ENCODE data around the gene ITGB8.

The ITGB8 gene

GRCh38 chr7:20417675-20418382 is 87.1 kb downstream of the ITGB8 start:
- DNase-seq (ENCODE audit: low spot score), result no peak

GRCh38 chr7:20424500-20424899 is 93.8 kb downstream of the ITGB8 start:
- DNase-seq (ENCODE audit: low spot score), result no peak

DNA sequence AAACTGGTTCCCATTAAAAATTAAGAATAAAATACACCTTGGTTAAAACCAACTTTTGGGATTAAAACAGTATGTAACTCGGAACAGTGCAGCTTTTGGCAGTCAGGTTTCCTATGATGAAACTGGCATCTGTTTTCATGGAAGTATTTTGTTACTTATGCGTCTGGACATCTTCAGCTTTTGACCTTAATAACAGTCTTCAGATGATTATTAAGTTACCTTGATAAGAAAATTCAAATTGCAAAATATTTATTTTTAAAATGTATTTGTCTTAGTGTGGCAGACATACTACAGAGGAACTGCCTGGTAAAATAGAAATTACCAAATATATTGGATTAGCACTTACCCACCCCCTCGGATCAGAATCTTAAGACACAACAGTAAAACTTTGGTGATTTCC is 100.0 kb downstream of the ITGB8 start:
- DNase-seq (ENCODE audit: low spot score), result no peak

GRCh38 chr7:20431146-20431545 is 100.4 kb downstream of the ITGB8 start:
- DNase-seq (ENCODE audit: low spot score), result no peak

DNA sequence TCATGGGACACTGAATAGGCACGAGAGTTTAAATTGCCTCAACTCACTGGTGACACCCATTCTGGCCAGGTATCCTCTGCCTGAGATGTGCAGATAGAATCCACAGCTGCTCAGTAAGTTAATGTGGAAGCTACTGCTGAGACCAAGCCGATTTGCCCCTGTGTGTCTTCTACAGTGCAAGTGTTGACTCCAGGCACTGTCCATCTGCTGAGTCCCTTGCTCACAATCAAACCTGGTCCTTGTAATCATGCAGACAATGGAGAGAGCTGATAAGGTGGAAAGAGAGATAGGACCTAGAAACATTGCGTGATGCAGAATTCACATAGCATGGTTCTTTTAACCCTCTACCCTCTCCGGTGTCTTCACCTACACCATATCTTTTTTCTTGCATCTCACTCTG is 101.4 kb downstream of the ITGB8 start:
- DNase-seq (ENCODE audit: low spot score), result no peak

- DNase-seq (ENCODE audit: low spot score), result no peak
These were observed 104.6 kb downstream of the ITGB8 start for GRCh38 chr7:20435305-20435704.

- DNase-seq (ENCODE audit: low spot score), result no peak
These were observed 107.5 kb downstream of the ITGB8 start for GRCh38 chr7:20438248-20438647.

DNA sequence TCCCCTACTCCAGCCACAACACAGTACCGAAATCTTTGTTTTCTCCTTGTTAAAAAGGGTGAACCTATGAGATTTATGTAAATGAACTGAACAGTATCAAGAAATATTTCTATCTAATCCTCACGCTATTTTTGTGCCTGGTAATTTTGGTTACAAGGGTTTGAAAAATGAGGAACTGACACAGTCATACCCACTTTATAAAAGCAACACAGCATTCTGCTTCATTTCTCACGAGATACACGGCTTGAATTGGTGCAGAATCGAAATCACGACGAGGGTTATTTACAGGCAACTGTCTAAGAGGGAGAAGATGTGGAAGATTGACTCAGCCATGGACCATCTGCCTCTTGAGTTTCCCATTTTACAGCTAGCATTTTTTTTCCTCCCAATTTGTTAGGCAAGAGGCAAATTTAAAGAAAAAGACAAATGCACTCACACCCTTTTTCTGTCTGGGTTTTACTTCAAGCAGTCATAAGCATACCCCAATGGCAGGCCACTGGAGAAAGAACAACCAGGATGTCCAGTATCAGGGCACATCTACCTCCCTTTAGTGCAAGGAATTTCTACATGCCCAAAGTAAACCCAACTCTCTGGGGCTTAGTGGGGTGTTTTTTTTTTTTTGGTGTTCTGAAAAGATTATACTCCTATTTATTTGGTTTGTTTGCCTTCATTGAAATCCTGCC is 108.1 kb downstream of the ITGB8 start:
- no peak for DNase-seq (ENCODE audit: low spot score)

DNA sequence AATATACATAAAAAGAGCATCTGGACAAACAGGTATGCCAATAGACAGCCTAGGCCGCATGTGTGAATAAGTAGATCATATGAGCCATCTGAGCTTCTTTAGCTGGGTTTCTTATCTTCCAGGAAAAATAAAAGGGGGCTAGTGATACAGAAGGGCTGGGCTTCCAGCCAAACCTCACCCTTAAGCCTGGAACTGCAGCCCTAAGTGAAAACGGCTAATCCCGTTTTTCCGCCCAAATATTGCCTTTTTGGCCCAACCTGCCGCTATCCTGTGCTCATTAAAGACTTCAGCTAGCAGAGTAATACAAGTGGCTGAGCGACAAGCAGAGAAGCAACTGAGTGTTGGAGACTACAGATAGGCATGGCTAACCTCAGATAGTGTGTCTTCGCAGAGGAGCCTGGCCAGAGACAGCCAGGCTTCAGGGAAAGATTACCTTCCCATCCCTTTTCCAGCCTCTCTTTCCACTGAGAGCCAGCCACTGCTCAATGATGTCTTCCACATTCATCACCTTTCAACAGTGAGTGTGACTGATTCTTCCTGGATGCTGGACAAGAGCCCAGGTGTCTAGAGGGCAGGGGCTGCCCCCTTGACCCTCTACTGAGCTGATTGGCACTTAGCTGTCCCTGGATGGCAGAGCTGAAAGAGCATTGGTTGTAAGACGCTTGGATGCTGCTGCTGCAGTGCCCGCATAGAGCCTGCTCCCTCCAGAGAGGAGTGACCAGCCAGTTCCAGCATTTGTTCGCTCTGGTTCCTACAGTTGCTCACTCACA is 108.9 kb downstream of the ITGB8 start:
- no peak for DNase-seq (ENCODE audit: low spot score)

GRCh38 chr7:20440472-20441105 is 109.9 kb downstream of the ITGB8 start:
- DNase-seq (ENCODE audit: low spot score), result peak; percentile 67

GRCh38 chr7:20441346-20441745 is 110.6 kb downstream of the ITGB8 start:
- DNase-seq (ENCODE audit: low spot score), result no peak

- DNase-seq (ENCODE audit: low spot score), result no peak
These were observed 111.3 kb downstream of the ITGB8 start for GRCh38 chr7:20441991-20442441.

DNA sequence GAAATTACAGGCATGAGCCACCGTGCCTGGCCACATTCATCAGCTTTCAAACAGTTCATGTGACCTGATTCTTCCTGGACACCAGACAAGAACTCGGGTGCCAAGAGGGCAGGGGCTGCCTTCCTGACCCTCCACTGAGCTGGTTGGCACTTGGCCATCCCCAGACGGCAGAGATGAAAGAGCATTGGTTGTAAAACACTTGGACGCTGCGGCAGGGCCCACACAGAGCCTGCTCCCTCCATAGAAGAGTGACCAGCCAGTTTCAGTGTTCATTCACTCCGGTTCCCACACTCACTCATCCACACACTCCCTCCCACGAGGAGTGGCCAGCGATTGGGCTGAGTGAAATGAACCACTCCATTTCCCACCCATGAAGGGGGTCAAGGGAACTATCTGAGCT is 112.3 kb downstream of the ITGB8 start:
- no peak for DNase-seq (ENCODE audit: low spot score)

DNA sequence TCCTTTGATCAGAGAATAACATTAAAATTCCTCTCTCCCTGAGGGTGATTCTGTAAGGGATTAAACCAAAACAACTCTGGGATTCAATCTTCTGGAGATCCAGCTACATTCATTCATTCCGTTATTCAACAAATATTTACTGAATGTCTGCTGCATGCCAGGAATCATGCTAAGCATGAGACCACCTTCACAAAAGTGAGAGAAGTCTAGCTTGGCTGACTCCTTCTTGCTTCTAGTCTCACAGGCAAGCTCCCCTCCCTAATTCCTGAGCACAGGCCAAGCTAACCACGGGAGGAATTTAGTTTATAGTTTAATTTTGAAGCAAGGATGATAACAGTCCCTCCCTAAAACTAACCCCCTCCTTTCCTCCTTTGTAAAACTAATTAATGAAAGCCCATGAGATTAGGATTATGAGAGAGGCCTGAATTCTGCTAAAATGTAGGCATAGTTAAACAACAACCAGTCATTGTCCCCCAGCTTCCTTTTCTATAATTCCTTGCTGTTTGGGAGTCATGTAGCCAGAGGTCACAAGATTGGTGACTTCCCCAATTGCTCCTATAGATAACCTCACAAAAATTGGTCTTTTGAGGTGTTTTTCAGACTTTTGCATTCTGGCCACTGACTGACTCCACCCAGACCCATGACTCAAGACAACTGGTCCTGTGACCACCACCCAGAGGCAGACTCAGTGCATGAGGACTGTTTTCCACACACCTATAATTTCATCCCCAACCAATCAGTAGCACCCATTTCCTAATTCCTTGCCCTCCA is 113.5 kb downstream of the ITGB8 start:
- DNase-seq (ENCODE audit: low spot score), result no peak

DNA sequence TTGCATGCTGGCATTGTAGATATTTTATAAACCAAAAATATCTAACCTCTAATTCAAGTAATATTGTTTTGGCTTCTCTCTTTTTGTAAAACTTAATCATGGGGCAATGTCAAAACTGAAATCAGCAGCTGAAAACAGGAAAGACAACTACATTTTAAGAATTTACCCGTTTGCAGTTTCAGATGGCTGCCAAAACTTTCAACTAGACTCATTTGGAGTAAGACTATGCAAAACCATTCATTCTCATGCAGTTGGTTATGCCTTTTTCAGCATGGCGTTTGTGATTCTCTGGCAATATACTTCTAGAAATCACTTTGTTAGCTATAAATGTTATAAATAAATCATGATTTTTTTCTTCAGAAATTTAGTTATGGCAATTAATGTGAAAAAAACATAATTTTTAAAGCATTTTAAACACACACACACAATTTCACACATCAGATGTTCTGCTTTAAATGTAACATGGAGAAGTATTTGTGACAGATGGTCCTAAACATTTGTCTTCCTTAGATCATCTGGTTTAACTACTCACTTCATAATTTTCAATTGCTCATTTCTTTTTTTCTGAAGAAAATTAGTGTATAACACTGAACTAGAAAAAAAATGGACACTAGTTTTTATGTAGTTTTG is 116.4 kb downstream of the ITGB8 start:
- DNase-seq (ENCODE audit: low spot score), result no peak

- DNase-seq (ENCODE audit: low spot score), result no peak
These were observed 118.5 kb downstream of the ITGB8 start for GRCh38 chr7:20449176-20449575.

DNA sequence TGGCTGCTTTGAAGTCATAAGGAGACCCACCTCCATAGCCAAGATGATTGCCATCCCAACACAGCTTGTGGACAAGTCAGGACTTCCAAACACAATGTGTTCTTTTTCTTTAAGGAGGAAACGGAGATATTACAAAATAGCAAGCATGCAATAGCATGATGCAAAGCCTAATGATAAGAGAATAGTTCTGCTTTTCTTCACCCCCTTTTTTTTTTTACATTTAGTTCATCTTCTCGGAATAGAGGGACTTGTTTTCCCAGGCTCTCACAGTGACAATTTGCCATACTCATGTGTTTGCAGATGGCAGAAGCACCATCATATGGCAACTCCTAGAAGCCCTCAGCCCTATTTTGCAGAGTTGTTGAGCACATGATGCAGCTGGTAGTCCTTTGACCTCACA is 119.8 kb downstream of the ITGB8 start:
- no peak for DNase-seq (ENCODE audit: low spot score)

GRCh38 chr7:20454202-20454601 is 123.5 kb downstream of the ITGB8 start:
- DNase-seq (ENCODE audit: low spot score), result no peak

GRCh38 chr7:20456701-20457100 is 126.0 kb downstream of the ITGB8 start:
- DNase-seq (ENCODE audit: low spot score), result no peak

DNA sequence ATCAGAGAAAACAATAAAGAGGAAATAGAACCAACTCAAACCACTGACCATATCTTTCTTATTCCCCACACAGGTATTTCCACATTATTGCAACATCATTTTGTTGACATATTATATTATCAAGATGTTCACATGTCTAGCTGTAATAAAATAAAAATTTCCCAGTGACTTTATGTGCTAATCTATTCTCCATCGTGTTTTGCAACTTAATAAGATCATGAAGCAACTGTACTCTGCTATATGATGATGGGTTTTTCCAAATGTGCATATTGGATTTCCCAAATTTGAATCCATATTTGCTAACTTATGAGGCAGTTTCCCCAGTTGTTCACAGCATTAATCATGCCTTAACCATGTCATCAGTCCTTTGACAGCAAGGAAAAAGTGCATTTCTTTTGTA is 127.8 kb downstream of the ITGB8 start:
- no peak for DNase-seq (ENCODE audit: low spot score)

GRCh38 chr7:20459419-20459818 is 128.7 kb downstream of the ITGB8 start:
- DNase-seq (ENCODE audit: low spot score), result no peak
